Muscle layer of duodenum (tissue), 2 donors: ENCODE results near the gene OR6B1.

Experiments
- H3K27ac ChIP-seq: one replicate; pipeline ENCODE4 v1.7.0; 2013; ENCODE audit warnings: mild to moderate bottlenecking, low read length
- H3K27me3 ChIP-seq: one replicate; pipeline ENCODE4 v1.7.0; 2013; ENCODE audit warnings: low read depth, mild to moderate bottlenecking, control low read depth, low read length
- H3K36me3 ChIP-seq, 2 donors: one replicate each; pipeline ENCODE4 v1.7.0; 2013; ENCODE audit warnings: low read length in 2 of 2, control low read depth in 1 of 2, mild to moderate bottlenecking in 1 of 2; ENCODE audit not compliant: insufficient read depth in 2 of 2, control insufficient read depth in 1 of 2
- H3K4me1 ChIP-seq, 2 donors: one replicate each; pipeline ENCODE4 v1.7.0; 2013; ENCODE audit warnings: low read length in 2 of 2, mild to moderate bottlenecking in 2 of 2, control low read depth in 1 of 2, moderate library complexity in 1 of 2; ENCODE audit not compliant: insufficient read depth in 2 of 2, control insufficient read depth in 1 of 2
- H3K4me3 ChIP-seq, 2 donors: one replicate each; pipeline ENCODE4 v1.7.0; 2013; ENCODE audit warnings: low read length in 2 of 2, low read depth in 1 of 2, mild to moderate bottlenecking in 1 of 2
- H3K9me3 ChIP-seq, 2 donors: one replicate each; pipeline ENCODE4 v1.7.0; 2013; ENCODE audit warnings: low read length in 2 of 2, control low read depth in 1 of 2, mild to moderate bottlenecking in 1 of 2; ENCODE audit not compliant: control insufficient read depth in 1 of 2
- donor health status: healthy.

The OR6B1 gene

DNA sequence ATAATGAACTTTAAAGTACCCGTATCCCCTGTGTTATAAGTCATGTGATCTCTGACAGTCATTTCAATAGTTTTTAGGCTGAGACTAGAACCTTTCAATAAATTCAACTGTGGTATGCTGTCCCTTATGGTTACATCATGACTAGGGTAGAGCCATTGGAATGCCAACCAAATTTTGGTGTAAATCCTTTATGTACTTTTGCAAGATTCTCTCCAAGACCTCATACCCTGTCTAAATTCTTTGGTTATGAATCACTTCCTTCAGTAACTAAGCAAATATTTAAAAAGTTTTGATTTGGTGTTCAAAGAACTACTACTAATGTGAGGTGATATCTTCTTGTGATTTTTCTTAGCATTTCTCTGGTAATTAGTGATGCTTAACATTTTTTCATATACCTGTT lies 20.8 kb upstream of the OR6B1 start:
- H3K27me3 ChIP-seq = no peaks in the 10 kb centered on the region
- no peaks in the 10 kb centered on the region for H3K36me3 ChIP-seq
- H3K4me1 ChIP-seq = no peaks in the 10 kb centered on the region
- no peaks in the 10 kb centered on the region for H3K9me3 ChIP-seq
- no peak overlapping the region for H3K27ac ChIP-seq
- no peak overlapping the region for H3K4me3 ChIP-seq

DNA sequence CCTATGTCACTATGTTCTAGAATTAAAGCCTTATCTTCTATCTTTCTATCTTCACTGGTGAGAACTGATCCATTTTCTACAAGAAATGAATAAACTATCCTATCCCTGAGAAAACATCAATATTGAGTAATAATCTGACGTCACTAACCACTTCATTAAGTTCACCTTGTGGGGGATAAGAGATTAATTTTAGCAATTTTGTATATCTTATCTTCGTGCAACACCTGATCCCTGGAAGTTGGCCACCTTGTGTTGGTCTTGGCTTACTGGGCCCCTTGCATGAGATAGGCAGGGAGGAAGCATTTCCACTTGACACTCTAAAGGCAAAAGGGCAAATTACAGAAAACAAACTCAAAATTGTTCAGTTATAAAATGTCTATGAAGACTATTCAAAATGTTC lies 20.1 kb upstream of the OR6B1 start:
- Histone ChIP-seq H3K36me3 (no peaks in the 10 kb centered on the region), H3K27ac (no peak overlapping the region), H3K9me3 (no peaks in the 10 kb centered on the region), H3K27me3 (no peaks in the 10 kb centered on the region), H3K4me1 (no peaks in the 10 kb centered on the region), H3K4me3 (no peak overlapping the region)

DNA sequence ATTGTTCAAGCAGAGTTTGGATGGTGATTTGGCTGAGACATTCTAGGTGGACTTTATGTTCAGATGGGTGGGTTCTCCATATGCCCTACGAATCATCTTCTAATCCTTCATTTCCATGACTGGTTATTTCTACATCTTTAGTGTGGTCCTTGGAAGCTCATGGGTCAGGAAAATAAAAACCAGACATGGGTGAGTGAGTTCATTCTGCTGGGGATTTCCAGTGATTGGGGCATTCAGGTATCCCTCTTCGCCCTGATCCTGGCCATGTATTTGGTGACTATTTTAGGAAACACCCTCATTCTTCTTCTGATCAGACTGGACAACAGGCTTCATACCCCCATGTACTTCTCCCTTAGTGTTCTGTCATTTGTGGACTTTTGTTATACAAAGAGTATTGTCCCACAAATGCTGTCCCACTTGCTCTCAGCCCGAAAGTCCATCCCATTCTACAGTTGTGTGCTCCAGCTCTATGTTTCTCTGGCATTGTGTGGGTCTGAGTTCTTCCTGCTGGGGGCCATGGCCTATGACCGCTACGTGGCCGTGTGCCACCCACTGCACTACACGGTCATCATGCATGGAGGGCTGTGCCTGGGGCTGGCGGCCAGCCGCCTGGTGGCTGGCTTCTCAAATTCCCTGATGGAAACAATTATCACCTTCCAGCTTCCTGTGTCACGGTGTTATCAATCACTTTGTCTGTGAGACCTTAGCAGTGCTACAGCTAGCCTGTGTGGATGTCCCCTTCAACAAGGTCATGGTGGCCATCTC lies 19.2 kb upstream of the OR6B1 start:
- no peak overlapping the region for H3K4me3 ChIP-seq
- no peaks in the 10 kb centered on the region for H3K36me3 ChIP-seq
- no peaks in the 10 kb centered on the region for H3K9me3 ChIP-seq
- no peaks in the 10 kb centered on the region for H3K27me3 ChIP-seq
- H3K4me1 ChIP-seq = no peaks in the 10 kb centered on the region
- no peak overlapping the region for H3K27ac ChIP-seq

DNA sequence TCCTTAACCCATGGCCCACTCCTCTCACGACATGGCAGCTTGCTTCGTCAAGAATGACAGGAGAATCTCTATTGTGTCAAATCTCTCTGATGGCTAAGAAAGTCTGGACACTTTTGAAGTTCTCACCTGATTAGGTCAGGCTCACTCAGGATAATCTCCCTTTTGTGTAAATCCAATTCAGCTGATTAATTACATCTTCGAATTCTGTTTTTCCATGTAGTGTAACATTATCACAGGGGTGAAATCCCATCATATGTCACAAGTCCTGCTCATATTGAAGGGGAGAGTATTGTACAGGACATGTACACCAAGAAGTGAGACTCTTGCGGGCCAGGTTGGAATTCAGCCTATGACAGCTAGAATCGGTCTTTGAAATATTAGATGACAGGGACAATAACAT lies 16.2 kb upstream of the OR6B1 start:
- Histone ChIP-seq H3K9me3 (no peaks in the 10 kb centered on the region), H3K4me1 (peaks cover 0 to 10% of the 10 kb centered on the region in 2 donors), H3K27ac (no peak overlapping the region), H3K36me3 (no peaks in the 10 kb centered on the region), H3K4me3 (no peak overlapping the region), H3K27me3 (no peaks in the 10 kb centered on the region)

DNA sequence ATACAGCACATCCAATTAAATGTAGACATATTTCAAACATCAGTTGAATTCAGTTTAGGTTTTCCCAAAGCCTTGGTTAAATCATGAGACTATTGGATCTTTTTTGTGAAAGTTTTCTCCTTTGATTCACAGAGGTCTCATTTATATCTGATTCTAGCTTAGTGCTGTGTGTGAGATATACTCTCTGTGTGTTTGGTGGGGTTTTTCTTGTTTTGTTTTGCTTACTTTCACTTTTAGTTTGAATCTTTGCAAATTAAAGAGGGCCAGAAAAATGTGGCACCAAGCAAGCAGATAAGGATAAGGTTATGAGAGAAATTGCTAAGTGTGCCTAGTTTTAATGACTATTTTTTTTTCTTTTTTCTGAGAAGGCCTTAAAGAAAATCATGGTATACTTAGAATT lies 12.6 kb upstream of the OR6B1 start:
- Histone ChIP-seq H3K4me3 (no peak overlapping the region), H3K27me3 (no peaks in the 10 kb centered on the region), H3K9me3 (peaks cover 0 to 3% of the 10 kb centered on the region in 2 donors), H3K36me3 (no peaks in the 10 kb centered on the region), H3K4me1 (peaks cover 0 to 24% of the 10 kb centered on the region in 2 donors), H3K27ac (no peak overlapping the region)

DNA sequence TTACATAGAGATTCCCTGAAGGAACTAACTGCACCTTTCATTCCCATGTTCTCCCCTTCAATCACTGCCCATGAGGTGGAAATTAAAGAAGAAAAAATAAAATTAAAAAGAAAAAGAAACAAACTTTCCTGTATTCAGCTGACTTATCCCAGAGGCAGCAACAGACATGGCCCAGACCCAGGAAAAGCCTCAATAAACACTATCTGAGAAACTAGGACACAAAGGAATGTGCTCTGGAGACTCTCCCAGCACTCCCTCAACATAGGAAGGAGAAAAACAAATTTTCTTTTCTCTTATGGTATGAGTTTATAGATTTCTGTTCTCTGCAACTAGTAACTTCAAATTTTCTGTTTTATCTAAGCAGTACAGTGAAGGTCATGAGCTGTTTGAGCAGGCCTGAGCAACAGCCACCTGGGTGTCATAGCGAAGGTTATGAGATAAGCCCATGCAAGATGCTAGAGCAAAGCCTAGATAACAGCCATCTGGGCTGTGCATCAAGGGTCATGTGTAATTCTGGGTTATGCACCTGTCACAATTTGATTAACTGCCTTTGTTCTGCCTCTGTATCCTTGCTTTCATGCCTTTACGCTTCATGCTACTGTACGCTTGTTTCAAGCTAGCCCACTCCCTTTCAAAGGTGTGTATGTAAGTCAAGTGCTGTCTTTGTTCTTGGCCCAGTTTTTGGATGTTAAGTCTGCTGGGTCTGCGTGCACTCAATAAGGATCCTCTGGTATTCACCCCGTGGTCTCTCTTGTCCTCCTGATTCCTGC lies 11.0 kb upstream of the OR6B1 start:
- no peak overlapping the region for H3K27ac ChIP-seq
- no peak overlapping the region for H3K4me3 ChIP-seq
- H3K4me1 ChIP-seq = peaks cover 0 to 29% of the 10 kb centered on the region in 2 donors
- H3K27me3 ChIP-seq = no peaks in the 10 kb centered on the region
- H3K36me3 ChIP-seq = no peaks in the 10 kb centered on the region
- H3K9me3 ChIP-seq = peaks cover 0 to 3% of the 10 kb centered on the region in 2 donors

- Histone ChIP-seq H3K27ac (no peak overlapping the region), H3K4me1 (peaks cover 0 to 29% of the 10 kb centered on the region in 2 donors), H3K27me3 (no peaks in the 10 kb centered on the region), H3K9me3 (peaks cover 0 to 3% of the 10 kb centered on the region in 2 donors), H3K4me3 (no peak overlapping the region), H3K36me3 (no peaks in the 10 kb centered on the region)
Measured at GRCh38 chr7:143992670-143993069, 7.5 kb upstream of the OR6B1 start.

GRCh38 chr7:143993924-143994323 lies 6.2 kb upstream of the OR6B1 start:
- no peaks in the 10 kb centered on the region for H3K36me3 ChIP-seq
- peaks cover 0 to 3% of the 10 kb centered on the region in 2 donors for H3K9me3 ChIP-seq
- no peaks in the 10 kb centered on the region for H3K27me3 ChIP-seq
- no peak overlapping the region for H3K4me3 ChIP-seq
- peaks cover 0 to 19% of the 10 kb centered on the region in 2 donors for H3K4me1 ChIP-seq
- no peak overlapping the region for H3K27ac ChIP-seq

DNA sequence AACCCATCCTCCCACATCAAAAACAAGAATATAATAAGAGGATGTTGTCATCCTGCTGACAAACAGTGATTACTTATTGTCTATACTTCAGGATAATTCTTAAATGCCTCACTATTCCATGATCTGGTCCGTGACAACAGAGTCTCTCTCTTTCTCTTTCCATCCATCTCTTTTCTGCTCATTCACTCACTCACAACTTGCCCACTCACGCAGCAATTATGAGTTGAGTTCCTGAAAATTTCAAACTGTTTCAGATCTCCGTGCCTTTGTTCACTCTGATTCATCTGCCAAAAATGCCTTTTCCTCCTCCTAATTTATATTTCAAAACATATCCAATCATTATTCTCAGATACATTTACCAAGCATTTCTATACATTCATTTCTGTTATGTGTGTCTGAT lies 1.4 kb downstream of the OR6B1 start:
- Histone ChIP-seq H3K4me1 (no peaks in the 10 kb centered on the region), H3K36me3 (no peaks in the 10 kb centered on the region), H3K9me3 (no peaks in the 10 kb centered on the region), H3K27me3 (no peaks in the 10 kb centered on the region), H3K4me3 (no peak overlapping the region), H3K27ac (no peak overlapping the region)

DNA sequence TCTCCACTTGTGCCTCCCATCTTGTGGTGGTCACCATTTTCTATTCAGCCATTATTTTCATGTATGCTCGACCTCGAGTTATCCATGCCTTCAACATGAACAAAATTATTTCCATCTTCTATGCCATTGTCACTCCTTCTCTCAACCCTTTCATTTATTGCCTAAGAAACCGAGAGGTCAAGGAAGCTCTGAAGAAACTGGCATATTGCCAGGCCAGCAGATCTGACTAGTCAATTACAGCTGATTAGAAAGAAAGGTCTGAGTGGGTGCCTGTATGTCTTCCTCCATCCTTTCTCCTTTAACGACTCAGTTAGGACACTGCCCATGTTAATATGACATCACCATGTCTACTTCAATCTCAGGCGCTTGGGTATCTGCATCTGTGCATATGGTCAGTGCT lies 4.6 kb downstream of the OR6B1 start:
- Histone ChIP-seq H3K4me3 (no peak overlapping the region), H3K27me3 (no peaks in the 10 kb centered on the region), H3K27ac (no peak overlapping the region), H3K9me3 (no peaks in the 10 kb centered on the region), H3K4me1 (no peaks in the 10 kb centered on the region), H3K36me3 (no peaks in the 10 kb centered on the region)

DNA sequence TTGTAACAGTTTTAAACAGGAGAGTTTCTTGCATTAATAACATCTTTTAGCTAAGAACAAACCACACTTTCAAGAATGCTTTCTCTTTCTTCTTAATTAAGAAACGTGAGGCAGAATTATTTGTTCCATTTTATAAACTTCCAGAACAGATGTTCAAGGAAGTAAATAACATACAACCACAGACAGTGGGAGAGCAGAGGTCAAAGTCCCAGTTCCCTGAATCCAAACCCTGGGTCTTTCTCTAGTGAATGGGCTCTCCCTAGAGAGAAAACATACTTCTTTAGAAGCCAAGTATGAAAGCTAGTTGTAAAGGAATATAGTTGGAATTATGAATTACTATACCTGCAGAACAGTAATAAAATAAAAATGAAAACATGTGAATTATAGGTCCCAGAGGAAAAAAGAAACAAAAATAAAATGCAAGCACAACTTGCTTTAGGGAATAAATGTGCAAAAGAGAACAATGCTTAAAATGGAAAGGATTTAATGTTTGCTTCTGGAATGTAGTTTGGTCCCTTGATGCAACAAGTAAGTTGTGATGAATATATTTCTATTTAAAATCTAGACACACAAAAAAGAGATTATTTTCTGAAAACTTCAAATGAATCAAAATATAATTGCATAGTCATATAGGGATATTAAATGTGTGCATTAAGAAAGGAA lies 6.0 kb downstream of the OR6B1 start:
- Histone ChIP-seq H3K27ac (no peak overlapping the region), H3K4me1 (no peaks in the 10 kb centered on the region), H3K4me3 (no peak overlapping the region), H3K36me3 (no peaks in the 10 kb centered on the region), H3K9me3 (no peaks in the 10 kb centered on the region), H3K27me3 (no peaks in the 10 kb centered on the region)
